ENCODE measurements around the gene MAST4.

The MAST4 gene

DNA sequence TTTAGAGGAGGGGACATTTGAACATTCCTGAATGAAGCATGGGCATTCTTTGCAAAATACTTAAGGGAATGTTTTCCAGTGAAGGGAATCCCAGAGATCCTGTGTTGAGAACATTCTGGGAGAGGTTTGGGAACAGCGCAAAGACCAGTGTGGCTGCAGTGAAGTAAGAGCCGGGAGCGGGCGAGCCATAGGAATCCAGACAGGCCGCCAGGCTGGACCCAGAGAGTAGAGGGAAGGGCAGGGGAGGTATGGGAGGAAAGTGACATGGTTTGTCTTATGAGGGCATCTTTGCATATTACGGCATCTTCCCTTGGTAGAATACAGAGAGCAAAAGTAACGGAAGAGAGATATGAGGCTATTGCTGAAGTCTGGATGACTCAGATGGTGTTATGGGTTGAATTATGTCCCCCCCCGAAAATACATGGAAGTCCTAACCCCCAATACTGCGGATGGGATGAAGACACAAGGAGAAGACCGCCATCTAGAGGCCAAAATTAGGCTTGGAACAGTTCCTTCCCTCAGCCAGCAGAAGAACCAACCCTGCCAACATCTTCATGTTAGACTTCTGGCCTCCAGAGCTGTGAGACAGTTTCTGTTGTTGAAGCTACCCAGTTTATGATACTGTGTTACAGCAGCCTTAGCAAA, 268.2 kb downstream of the MAST4 start:
- Histone ChIP-seq H3K9me3 (ENCODE audit: control insufficient read depth, insufficient read depth, low read length) (no peaks in the 10 kb centered on the region), H4K20me1 (ENCODE audit: control insufficient read depth, insufficient read depth, low read depth, low read length) (no peaks in the 10 kb centered on the region), H3K9me2 (replicated peaks; ENCODE audit: control insufficient read depth, low read length) (no peaks in the 10 kb centered on the region), H3K36me3 (ENCODE audit: control insufficient read depth, low read length) (no peaks in the 10 kb centered on the region), H3F3A (ENCODE audit: control insufficient read depth, insufficient read depth) (no peaks in the 10 kb centered on the region), H3K27ac (ENCODE audit: low read depth, low read length) (no peak overlapping the region), H3K79me2 (ENCODE audit: control insufficient read depth, low read length) (no peaks in the 10 kb centered on the region), H3K27me3 (ENCODE audit: control insufficient read depth, low read length) (peaks cover 15% of the 10 kb centered on the region), H3K4me3 (ENCODE audit: low read length) (no peak overlapping the region), H3K4me2 (ENCODE audit: low read length) (no peak overlapping the region), H3K4me1 (ENCODE audit: control insufficient read depth, low read length) (no peaks in the 10 kb centered on the region)
- no peak for TF ChIP-seq EZH2phosphoT487 (IDR thresholded peaks at IDR 0.05; ENCODE audit: borderline replicate concordance, low read length)
- TF ChIP-seq, protein P1, sequence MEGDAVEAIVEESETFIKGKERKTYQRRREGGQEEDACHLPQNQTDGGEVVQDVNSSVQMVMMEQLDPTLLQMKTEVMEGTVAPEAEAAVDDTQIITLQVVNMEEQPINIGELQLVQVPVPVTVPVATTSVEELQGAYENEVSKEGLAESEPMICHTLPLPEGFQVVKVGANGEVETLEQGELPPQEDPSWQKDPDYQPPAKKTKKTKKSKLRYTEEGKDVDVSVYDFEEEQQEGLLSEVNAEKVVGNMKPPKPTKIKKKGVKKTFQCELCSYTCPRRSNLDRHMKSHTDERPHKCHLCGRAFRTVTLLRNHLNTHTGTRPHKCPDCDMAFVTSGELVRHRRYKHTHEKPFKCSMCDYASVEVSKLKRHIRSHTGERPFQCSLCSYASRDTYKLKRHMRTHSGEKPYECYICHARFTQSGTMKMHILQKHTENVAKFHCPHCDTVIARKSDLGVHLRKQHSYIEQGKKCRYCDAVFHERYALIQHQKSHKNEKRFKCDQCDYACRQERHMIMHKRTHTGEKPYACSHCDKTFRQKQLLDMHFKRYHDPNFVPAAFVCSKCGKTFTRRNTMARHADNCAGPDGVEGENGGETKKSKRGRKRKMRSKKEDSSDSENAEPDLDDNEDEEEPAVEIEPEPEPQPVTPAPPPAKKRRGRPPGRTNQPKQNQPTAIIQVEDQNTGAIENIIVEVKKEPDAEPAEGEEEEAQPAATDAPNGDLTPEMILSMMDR (IDR thresholded peaks at IDR 0.05; ENCODE audit: low read depth, low read length, poor library complexity, severe bottlenecking): peak; percentile 58

DNA sequence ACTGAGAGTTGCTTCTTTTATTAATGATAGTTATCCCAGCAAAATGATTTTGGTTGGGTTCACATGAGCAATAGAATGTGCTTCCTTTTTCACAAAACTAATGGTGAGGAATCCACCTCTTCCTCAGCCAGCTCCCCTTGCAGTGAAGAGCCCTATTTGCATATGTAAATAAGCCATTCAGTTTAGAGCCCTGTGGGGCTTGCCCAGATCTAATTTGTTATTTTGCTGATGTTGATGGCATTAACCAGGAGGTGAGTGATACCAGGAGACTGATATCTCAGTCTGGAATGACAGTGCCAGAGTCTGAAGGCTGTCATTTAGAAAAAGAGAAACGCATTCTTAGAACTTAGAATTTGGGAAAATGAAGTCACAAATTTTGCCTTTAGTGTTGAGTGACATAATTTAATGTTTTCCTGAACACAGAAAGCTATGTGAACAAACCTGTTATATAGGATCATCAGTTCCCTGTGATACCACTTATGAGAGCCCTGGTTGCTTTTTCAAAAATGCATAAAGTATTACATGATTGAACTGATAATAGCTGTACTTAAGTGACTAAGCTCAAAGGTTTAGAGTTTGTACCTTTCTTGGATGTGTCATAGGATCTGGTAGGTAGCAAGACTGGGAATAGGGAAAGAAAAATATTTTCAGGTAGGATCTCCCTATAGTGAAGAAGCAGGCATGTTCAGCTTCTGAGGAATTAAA, 271.6 kb downstream of the MAST4 start:
- H3K9me2 ChIP-seq (replicated peaks; ENCODE audit: control insufficient read depth, low read length): no peaks in the 10 kb centered on the region
- no peaks in the 10 kb centered on the region for H3F3A ChIP-seq (ENCODE audit: control insufficient read depth, insufficient read depth)
- no peaks in the 10 kb centered on the region for H4K20me1 ChIP-seq (ENCODE audit: control insufficient read depth, insufficient read depth, low read depth, low read length)
- H3K9me3 ChIP-seq (ENCODE audit: control insufficient read depth, insufficient read depth, low read length): no peaks in the 10 kb centered on the region
- no peaks in the 10 kb centered on the region for H3K4me1 ChIP-seq (ENCODE audit: control insufficient read depth, low read length)
- no peak overlapping the region for H3K4me2 ChIP-seq (ENCODE audit: low read length)
- H3K27ac ChIP-seq (ENCODE audit: low read depth, low read length): no peak overlapping the region
- H3K36me3 ChIP-seq (ENCODE audit: control insufficient read depth, low read length): no peaks in the 10 kb centered on the region
- no peaks in the 10 kb centered on the region for H3K79me2 ChIP-seq (ENCODE audit: control insufficient read depth, low read length)
- no peaks in the 10 kb centered on the region for H3K27me3 ChIP-seq (ENCODE audit: control insufficient read depth, low read length)
- TF ChIP-seq, protein P1 (IDR thresholded peaks at IDR 0.05; ENCODE audit: low read depth, low read length, poor library complexity, severe bottlenecking): no peak
- no peak for TF ChIP-seq EZH2phosphoT487 (IDR thresholded peaks at IDR 0.05; ENCODE audit: borderline replicate concordance, low read length)
- no peak overlapping the region for H3K4me3 ChIP-seq (ENCODE audit: low read length)

DNA sequence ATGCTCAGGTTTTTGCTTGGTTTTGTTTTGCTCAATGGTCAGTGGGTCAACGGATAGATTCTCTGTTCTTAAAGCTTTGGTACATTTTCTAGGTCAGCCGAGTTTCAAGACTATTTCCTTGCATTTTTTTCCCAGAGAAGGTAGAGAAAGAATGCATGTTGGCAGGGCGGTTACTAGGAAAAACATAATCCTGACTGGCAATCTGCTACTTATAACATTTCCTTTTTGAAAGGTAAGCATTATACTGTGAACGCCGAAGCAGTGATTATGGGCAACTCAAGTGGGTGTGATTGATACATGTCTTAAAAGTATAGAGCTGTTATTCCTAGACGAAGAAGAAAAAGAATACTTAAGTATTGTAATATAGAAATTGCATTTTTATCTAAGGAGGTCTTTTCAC, 273.2 kb downstream of the MAST4 start:
- no peaks in the 10 kb centered on the region for H3K79me2 ChIP-seq (ENCODE audit: control insufficient read depth, low read length)
- H3F3A ChIP-seq (ENCODE audit: control insufficient read depth, insufficient read depth): no peaks in the 10 kb centered on the region
- no peak overlapping the region for H3K27ac ChIP-seq (ENCODE audit: low read depth, low read length)
- no peaks in the 10 kb centered on the region for H3K9me2 ChIP-seq (replicated peaks; ENCODE audit: control insufficient read depth, low read length)
- H3K27me3 ChIP-seq (ENCODE audit: control insufficient read depth, low read length): no peaks in the 10 kb centered on the region
- H3K36me3 ChIP-seq (ENCODE audit: control insufficient read depth, low read length): no peaks in the 10 kb centered on the region
- no peak overlapping the region for H3K4me3 ChIP-seq (ENCODE audit: low read length)
- no peaks in the 10 kb centered on the region for H3K9me3 ChIP-seq (ENCODE audit: control insufficient read depth, insufficient read depth, low read length)
- no peak overlapping the region for H3K4me2 ChIP-seq (ENCODE audit: low read length)
- no peaks in the 10 kb centered on the region for H3K4me1 ChIP-seq (ENCODE audit: control insufficient read depth, low read length)
- no peak for TF ChIP-seq EZH2phosphoT487 (IDR thresholded peaks at IDR 0.05; ENCODE audit: borderline replicate concordance, low read length)
- TF ChIP-seq, protein P1 (IDR thresholded peaks at IDR 0.05; ENCODE audit: low read depth, low read length, poor library complexity, severe bottlenecking): no peak
- no peaks in the 10 kb centered on the region for H4K20me1 ChIP-seq (ENCODE audit: control insufficient read depth, insufficient read depth, low read depth, low read length)

Data from DOHH2 (cell line).